GM18951 (cell line): ENCODE measurements around the gene ATP1A1.

Experiments used
- POLR2A ChIP-seq: IDR thresholded peaks from 4 replicates; pipeline ENCODE4 v1.6.1; 2011; ENCODE audit warnings: mild to moderate bottlenecking; ENCODE audit not compliant: insufficient read length, insufficient read depth; ENCODE audit errors: extremely low read depth
- in situ Hi-C: fragments of 300-500 bp; cut with MboI; formaldehyde crosslinking; loops from one replicate; pipeline ENCODE4 v1.12.0; 2022; ENCODE audit warnings: low sequenced_read_pairs, mixed read lengths, inconsistent platforms; ENCODE audit not compliant: unreplicated experiment

Gene ATP1A1

DNA sequence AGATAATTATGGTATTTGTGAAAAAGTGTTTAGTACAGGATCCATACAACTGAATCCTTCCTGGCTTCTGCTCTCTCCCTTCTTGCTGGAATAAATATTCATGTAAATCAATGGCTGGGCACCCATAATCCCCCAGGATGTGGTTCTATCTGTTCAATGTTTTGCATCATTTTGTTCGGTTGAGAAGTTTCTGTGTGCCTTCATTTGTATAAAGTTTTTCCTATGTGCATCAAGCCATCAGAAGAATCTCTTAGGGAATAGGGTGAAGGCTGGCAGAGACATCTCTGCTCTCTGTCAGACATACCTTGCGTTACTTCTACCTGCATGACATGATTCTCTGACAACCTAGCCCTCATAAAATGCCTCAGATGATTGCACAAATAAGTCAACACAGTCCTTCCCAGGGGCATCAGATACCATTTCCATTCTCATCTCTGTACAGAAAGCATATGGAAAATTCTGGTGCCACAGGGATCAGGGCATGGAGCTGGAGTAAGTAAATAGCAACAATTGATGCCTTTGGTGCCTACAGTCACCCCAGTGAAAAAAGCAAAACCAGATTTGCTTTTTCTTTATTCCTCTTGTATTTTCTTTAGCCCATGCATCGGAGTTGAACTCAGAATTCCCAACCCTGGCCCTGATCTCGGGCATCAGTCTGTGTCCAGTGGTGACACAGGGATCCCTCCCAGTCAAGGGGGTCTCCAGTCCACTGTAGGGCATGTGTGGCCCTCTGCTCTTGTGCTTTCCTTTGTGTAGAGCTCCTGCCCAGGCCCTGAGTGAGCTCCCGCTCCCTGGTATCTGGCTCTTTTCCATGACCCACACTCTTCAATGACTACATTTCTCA is 39.7 kb upstream of the ATP1A1 start:
- in situ Hi-C loops, result no loop called here
- no peak for TF ChIP-seq POLR2A

DNA sequence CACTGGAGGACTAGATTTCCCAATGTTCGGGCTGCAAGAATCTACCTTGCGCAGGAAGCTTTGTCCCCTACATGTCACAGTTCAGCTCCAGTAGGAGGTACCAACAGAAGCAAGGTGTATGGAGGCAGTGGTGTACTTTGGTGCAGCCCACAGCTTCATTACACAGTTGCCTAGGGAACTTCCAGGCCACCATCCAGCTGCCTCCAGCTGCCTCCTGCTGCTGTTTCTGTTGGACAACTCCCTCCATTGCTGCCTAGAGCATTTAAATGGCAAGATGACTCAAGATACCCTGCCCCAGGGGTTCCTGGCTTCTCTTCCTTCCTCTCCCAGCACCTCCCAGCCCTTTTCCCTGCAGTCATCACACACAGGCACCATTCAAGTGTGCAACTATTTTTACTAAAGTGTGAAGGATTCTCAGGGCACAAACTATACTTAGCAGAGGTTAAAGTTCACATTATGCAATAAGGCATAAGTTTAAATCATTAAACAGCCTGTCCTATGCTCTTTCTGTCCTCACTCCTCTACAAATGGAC is 39.0 kb upstream of the ATP1A1 start:
- in situ Hi-C loops, result no loop called here
- TF ChIP-seq POLR2A, result no peak

DNA sequence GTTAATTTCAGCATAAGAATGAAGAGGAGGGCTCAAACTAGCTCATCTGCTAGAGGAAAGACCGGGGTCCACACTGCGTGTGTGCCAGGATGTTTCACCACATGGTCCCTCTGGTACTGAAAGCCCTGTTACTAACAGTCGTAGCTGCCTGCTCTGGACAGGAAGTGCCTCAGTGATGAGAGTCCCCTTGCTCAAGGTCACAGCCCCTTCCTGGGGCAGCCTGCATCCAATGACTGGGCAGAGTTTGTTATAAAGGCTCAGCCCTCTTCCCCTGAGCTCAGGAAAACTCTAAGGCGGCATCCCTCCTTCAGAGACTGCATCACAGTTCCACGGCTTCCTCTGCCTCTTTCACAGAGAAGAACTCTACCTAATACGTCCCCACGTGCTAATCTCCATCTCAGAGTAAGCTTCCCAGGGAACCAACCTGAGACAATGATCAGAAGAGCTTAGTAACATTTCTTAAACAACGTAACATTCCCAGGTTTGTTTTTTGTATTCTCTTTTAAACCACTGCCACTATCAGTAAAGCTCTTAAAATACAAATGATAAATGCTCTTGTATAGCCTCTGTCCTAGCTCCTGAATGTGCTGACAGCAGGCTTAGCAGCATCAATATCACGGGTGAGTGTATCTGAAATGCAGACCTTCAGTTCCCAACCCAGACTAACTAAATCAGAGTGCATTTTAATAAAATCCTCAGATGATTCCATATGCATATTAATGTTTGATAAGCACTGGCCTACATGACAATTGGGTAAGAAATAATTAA is 38.0 kb upstream of the ATP1A1 start:
- in situ Hi-C loops, result no loop called here
- no peak for TF ChIP-seq POLR2A

DNA sequence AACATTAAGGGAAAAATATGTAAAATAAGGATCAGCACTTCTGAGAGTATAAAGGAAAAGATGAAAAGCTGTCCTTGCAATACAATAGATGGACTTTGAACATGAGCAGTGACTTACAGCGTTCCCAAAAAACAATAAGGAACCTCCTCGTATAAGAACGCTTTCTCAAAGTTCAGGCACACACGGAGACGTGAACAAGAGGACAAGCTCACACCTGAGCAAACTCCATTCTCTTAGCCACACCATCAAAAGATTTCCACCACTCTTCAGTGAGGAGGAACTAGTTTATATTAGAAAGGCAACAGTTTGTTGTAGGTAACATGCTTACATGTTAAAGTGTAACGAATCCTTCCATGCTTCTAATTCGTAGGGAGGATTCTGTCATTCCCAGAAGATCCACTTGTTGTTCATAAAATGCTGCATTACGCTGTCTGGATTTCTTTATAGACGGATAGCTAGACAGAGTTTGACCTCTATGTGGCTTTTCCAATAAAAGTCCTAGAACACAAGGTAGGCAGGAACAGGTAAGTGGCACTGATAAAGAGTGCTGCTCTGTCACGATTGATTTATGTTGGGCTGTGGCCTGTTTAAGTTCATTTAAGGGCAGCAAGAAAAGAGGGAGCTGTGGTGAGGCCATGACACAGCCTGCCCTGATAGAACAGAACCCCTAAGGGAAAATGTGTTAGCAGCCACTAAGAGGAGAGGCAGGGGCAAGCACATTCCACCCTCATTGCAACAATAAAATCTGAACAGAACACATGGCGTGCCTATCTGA is 37.0 kb upstream of the ATP1A1 start:
- in situ Hi-C loops, result no loop called here

DNA sequence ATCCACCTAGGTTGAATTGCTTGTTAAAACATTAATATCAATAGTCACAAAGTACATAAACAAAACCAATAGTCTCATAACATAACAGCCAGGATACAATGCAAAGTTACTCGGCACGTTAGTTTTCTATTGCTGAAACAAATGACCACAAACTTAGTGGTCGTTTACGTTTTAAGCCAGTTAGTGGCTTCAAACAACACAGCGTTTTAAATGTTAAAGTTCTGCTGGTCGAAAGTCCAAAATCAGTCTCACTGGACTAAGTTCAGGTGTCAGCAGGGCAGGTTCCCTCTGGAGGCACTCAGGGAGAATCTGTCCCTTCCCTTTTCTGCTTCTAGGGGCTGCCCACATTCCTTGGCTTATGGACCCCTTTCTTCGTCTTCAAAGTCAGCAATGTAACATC is 35.6 kb upstream of the ATP1A1 start:
- in situ Hi-C loops, result no loop called here
- TF ChIP-seq POLR2A, result no peak

More for the DNA sequence above, 37.0 kb upstream of the ATP1A1 start:
- no peak for TF ChIP-seq POLR2A

DNA sequence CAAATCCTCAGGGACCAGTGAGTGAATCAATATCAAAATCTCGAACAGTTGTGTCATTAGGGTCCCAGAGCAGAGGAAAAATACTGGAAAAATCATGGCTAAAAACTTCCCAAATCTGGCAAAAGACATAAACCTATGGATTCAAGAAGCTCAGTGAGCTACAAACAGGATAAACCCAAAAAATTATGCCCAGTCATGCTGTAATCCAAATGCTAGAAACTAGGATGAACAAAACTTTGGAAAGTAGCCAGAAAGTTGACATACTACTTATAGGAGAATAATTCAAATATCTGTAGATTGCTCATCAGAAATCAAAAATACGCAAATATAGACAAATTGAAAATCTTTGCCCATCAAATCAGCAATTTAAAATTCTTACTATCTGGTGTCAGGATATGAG is 34.6 kb upstream of the ATP1A1 start:
- TF ChIP-seq POLR2A, result no peak
- in situ Hi-C loops, result no loop called here

DNA sequence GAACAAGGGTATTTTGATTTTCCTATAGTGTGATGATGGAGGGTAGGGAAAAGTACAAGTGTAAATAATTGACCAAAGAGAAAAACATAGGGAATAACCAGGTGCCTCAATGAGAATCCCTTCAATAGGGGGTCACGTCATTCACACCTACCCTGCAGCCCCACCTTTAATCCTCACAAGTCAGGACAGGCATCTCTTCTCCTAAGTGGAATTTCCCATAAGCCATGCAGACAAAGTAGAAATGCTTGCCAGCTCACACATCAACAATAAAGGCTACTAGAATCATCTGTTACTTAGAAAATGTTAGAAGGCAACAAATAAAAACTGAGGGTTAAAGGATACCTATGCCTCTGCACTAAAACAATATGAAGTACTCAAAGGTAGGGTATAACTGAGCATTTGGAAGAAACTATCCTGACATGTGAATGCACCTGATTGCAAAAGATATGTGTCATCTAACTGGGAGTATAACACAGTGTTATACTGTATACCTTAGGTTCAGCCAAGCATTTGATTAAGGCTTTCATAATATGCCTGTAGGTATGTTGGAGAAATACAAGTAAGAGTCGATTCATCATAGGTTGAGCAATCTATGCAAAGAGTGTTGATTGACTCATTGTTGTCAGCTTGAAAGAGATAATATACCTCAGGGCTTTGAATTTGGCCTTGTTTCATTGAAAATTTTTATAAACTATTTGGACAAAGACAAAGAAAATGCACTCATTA is 32.4 kb upstream of the ATP1A1 start:
- in situ Hi-C loops, result no loop called here
- TF ChIP-seq POLR2A, result no peak

DNA sequence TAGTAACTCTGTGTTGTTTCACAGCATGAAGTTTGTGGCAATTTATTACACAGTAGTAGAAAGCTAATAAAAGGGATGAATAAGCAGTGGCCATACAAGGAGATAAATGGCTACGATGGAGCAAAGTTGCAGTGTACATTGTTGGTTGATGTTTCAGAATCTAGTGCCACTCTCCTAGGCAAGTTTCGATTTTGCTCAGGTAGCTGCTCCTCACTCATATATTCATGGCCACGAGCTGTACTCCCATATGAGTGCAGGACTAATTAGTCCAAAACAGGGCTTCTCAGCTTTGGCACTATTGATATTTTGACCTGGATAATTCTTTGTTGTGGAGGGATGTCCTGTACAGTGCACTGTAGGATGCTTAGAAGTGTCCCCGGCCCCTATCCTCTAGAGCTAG is 30.0 kb upstream of the ATP1A1 start:
- no peak for TF ChIP-seq POLR2A
- in situ Hi-C loops, result no loop called here

DNA sequence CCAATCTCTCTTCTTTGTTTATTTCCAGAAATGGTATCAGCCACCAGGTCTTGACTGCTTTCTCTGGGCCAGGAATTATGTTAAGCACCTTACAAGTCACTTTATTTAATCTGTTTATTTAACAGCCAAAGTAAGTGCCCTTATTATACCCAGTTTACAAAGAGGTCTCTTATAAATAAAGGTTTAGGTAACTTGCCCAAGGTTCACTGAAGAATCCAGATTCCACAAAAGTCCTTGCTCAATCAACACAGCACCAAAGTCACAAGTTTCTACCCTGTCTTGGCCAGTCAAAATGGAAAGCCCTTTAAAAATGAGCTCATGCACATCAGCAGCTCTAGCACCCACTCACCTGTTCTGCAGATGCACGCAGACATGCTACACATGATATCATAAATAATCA is 28.0 kb upstream of the ATP1A1 start:
- in situ Hi-C loops, result no loop called here
- no peak for TF ChIP-seq POLR2A

DNA sequence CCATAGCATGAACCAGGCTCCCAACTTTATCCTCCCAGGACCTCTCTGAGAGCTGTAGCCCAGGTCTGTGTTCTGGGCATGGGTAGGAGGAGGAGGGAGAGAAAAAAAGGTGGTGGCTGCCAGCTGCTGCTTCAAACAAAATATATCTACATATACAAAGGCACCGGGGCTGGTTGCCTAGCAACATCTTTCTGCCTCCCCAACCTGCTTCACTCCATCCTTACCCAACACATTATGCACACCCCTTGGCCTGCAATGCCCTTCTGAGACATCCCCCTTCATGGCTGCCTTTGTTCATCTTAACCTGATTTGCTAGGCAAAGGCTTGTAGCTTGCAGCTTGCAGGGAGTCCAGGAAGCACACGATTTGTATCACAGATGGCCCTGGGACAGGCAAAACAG is 27.2 kb upstream of the ATP1A1 start:
- no peak for TF ChIP-seq POLR2A
- in situ Hi-C loops, result no loop called here

DNA sequence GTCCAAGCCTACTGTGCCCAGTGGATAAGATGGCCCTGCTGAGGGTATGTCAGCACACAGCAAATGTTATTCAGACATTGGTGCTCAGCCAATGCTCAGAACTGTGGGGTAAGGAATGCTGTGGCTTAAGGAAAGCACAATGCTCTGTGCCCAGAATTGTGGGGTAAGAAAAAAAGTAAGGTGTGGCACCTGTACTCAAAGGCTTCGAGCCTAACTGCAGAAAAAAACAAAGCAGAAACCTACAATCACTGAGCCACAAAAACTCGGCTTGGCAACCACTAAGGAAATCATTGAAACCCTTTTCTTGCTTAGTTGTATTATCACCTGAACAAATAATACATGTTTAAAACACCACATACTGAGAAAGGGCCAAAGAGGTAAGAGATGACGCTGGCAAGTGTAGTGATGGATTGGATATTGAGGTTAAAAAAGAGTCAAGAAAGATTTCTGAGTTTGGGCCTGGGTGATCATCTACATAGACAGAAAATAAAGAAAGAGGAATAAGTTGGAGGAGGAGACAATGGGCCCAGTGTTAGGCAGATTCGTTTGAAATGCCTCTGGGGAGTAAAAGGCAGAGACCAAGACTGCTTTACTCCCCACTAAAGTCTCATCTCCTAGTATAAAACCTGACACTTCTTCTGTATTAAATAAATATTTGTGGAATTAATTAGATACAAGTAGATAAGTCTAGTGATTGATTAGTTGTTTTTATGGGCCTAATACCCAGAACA is 25.9 kb upstream of the ATP1A1 start:
- in situ Hi-C loops, result no loop called here
- no peak for TF ChIP-seq POLR2A

DNA sequence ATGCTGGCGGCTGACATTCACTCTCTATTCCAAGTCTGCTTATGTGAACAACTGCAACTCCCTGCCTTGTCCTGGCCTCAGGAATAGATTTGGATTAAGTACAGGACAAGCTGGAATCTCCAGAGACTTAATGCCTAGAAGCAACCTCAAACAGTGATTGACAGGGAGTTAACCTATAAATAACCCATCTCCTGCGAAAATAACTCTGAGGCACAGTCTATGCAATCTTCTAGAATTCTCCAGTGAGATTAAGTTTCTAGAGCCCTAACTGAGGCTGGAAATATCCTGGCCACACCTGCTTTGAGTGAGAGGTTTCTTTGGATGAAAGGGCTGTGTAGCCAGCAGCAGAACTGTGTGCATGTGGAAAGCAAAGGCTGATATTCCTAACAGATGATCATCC is 25.3 kb upstream of the ATP1A1 start:
- in situ Hi-C loops, result no loop called here

More for the DNA sequence above, 25.3 kb upstream of the ATP1A1 start:
- TF ChIP-seq POLR2A, result no peak
